MG63 (cell line): ENCODE data around the gene SLC24A3. TPM values are rescaled to one million over a fixed set of nuclear protein-coding genes. Genes with fewer than 3 reads are reported as not detected.

Experiments
- DNase-seq: peaks from one replicate; pipeline ENCODE4 v3.0.0-alpha.2; 2020
- H3K27me3 ChIP-seq: fragments of 250-450 bp; sonication (Bioruptor Pico); 2 replicates; pipeline ENCODE4 v1.5.1; 2020; ENCODE audit warnings: mild to moderate bottlenecking, moderate library complexity
- H3K36me3 ChIP-seq: fragments of 250-450 bp; sonication (Bioruptor Pico); 2 replicates; pipeline ENCODE4 v1.5.1; 2020; ENCODE audit warnings: mild to moderate bottlenecking, moderate library complexity
- H3K4me3 ChIP-seq: fragments of 250-450 bp; sonication (Bioruptor Pico); 2 replicates; pipeline ENCODE4 v1.5.1; 2020; ENCODE audit warnings: mild to moderate bottlenecking, moderate library complexity
- H3K9me3 ChIP-seq: fragments of 250-450 bp; sonication (Bioruptor Pico); 2 replicates; pipeline ENCODE4 v1.5.1; 2020; ENCODE audit warnings: mild to moderate bottlenecking, moderate library complexity
- total RNA-seq: library from RNA; depleted of rRNA; stranded (reverse); fragments of >200 nt; shearing (Covaris generic); gene quantifications from 2 replicates; pipeline ENCODE4 v1.2.3, GENCODE V29; 2014; ENCODE audit warnings: low replicate concordance

The SLC24A3 gene
- total RNA-seq, 1 experiment from 2014 or later: not detected

DNA sequence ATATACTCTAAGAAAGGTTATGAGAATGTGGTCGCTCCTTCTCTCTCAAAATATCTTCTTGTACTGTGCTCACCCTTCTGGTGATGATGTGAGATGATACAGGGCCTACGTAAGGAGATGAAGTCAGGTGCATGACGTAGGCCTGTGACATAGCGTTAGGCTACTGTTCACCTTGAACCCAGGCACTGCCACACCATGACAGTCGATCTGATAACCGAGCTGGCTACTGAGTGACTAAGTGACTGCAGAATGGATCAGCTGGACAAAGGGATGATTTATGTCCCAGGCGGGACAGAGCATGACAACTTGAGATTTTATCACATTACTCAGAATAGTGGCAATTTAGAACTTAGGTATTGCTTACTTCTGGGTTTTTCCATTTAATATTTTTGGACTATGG is 11.2 kb downstream of the SLC24A3 start:
- DNase-seq: no peak
- H3K27me3 ChIP-seq: no peaks in the 10 kb centered on the region
- H3K9me3 ChIP-seq: no peaks in the 10 kb centered on the region
- H3K36me3 ChIP-seq: no peaks in the 10 kb centered on the region
- no peak overlapping the region for H3K4me3 ChIP-seq

DNA sequence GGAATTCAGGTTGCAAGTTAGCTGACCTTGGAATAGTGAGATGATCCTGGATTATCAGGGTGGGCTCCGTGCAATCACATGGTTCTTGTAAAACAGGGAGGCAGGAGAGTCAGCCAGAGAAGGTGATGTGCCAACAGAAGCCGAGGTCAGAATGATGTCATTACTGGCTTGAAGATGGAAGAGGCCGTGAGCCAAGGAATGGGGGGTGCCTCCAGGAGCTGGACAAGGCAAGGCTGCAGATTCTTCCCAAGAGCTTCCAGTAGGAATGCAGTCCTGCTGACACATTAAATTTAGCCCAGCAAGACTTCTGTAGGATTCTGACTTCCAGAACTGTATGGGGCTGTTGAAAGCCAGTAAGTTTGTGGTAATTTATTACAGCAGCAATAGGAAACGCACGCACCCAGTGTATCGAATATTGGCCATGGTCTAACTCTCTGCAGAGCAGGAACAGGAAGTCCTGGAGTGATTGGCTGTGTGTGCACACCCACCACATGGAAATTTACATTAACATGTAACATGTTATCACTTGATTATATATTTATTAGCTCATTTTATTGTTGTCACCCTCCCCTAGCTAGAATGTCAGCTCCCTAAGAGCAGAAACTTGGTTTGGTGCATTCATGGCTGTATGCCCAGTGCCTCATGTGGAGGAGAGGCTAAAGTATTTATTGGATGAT is 19.1 kb downstream of the SLC24A3 start:
- no peak overlapping the region for H3K4me3 ChIP-seq
- H3K36me3 ChIP-seq: no peaks in the 10 kb centered on the region
- no peaks in the 10 kb centered on the region for H3K9me3 ChIP-seq
- no peaks in the 10 kb centered on the region for H3K27me3 ChIP-seq
- no peak for DNase-seq

DNA sequence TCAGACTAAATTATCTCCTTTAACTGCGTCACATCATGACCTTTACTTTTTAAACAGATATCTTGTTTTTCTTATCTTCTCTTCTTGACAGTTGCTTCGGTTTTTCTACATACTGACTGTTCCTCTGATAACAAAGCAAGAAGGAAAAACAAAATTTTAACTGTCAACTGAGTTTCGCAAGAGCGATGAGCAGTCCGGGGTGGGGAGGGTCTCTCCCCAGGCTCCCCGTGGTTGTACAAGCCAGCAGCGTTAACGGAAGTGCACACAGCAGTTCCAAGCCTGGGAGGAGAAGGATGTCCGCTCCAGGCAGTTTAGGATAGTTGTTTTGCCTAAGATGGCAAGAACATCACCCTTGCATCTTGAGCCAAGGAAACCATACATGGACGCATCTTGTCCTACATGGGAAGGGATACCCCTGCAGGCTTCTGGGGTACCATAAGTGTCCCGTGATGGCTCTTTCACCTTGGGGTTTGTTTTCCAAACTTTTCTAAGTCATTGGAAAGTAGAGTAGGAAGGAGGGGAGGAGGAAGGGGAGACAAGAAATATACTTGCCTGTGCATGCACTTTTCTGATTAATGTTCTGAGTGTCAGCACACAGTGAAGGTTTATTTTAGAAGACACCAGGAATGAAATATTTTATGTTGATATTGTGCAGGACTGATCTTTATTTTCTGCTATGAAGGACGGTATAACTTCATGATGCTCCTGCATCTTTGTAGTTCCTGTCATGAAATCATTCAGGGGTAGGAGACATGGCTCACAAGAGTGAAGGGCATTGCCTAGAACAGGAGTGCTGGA is 20.8 kb downstream of the SLC24A3 start:
- Histone ChIP-seq H3K4me3 (no peak overlapping the region), H3K36me3 (no peaks in the 10 kb centered on the region), H3K9me3 (no peaks in the 10 kb centered on the region), H3K27me3 (no peaks in the 10 kb centered on the region)
- DNase-seq: no peak

DNA sequence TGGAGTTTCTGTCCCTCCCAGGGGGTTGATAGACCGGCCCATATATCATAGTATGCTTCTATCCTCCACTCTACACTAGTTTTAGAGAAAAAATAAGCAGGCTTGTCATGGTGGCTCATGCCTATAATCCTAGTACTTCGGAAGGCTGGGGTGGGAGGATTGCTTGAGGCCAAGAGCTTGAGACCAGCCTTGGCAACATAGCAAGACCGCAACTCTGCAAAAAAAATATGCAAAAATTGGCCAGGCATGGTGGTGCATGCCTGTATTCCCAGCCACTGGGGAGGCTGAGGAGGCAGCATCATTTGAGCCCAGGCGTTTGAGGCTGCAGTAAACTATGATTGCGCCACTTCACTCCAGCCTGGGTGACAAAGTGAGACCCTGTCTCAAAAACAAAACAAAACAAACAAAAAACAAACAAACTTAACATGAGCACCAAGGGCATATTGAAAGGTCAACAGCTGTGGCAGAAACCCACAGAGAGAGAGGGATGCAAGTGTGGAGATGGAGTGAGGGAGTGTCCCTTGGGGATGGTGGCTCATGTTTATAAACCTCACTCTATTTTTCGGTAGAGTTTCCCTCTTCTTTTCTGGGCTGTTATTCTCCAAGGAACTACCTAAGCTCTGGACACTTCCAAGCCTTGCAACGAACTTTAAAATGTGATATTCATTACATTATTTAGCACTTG is 24.1 kb downstream of the SLC24A3 start:
- Histone ChIP-seq H3K27me3 (no peaks in the 10 kb centered on the region), H3K9me3 (no peaks in the 10 kb centered on the region), H3K4me3 (no peak overlapping the region), H3K36me3 (no peaks in the 10 kb centered on the region)
- no peak for DNase-seq

DNA sequence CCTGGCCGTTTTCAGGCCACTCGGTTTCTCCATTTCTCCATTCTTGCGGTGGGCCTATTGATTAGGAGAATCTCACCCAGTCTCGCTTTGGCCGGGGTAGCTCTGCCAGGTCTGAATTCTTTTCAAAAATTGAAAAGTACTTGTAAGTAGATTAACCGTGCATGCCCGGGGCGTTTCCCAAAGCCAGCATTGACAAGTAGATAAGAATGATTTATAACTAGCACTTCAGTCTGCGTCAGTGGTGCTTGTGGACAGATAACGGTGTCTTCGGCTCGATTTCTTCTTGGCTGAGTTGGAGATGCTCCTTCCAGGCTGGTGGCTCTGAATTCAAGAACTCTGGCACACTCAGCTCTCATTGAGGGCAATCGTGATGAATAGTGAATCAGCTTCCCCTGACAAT is 29.0 kb downstream of the SLC24A3 start:
- DNase-seq: no peak
- no peaks in the 10 kb centered on the region for H3K36me3 ChIP-seq
- H3K9me3 ChIP-seq: no peaks in the 10 kb centered on the region
- H3K27me3 ChIP-seq: no peaks in the 10 kb centered on the region
- H3K4me3 ChIP-seq: no peak overlapping the region

DNA sequence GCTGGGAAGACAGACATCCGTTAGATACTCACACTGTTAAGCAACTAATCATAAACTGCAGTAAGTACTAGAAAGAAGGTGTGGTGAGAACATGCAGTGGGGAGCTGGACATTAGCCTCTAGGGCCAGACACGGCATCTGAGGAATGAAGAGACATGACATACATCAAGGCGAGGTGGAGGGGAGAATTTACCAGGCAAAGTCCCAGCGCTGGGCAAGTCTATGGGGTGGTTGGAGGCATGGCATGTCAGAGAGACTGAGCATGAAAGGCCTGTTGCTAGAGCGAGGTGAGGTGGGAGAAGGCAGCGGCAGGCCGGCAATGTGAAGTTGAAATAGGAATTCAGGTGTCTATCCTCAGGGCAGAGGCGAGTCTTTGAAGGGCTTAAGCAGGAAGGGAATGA is 31.8 kb downstream of the SLC24A3 start:
- Histone ChIP-seq H3K36me3 (no peaks in the 10 kb centered on the region), H3K9me3 (no peaks in the 10 kb centered on the region), H3K4me3 (no peak overlapping the region), H3K27me3 (no peaks in the 10 kb centered on the region)
- no peak for DNase-seq

DNA sequence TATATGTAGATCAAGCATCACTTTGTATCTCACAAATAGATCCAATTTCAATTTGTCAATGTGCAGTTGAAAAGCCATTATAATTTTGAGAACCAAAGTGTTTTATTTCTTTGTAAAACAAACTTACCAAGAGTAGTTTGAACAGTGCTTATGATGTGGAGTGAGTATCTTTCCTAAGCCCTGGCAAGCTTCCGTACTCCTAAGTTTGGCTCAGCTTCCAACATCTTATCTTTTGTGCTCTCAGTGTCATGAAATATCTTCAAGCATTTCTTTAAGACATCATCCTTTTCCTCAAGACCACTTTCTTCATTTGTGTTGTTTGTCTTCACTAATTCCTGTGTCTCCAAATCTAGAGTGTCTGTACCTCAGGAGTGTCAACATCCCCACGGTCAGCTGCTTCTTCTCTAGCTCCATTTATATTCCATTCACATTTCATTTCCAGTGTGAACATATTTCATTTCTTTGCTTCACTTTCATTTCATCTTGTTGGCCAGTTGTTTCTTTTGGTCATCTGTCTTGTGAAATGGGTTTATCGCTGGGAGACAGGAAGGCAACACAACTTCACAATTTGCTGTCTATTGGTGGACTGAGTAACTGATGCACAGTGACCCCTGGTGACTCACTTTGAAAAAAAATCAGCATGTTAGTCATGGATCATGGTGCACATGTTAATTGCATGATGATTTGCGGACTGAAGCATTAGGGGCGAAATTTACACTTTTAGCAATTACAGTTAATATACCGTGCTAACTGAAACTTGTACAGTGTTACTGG is 36.9 kb downstream of the SLC24A3 start:
- Histone ChIP-seq H3K9me3 (no peaks in the 10 kb centered on the region), H3K27me3 (no peaks in the 10 kb centered on the region), H3K36me3 (no peaks in the 10 kb centered on the region), H3K4me3 (no peak overlapping the region)
- DNase-seq: no peak

DNA sequence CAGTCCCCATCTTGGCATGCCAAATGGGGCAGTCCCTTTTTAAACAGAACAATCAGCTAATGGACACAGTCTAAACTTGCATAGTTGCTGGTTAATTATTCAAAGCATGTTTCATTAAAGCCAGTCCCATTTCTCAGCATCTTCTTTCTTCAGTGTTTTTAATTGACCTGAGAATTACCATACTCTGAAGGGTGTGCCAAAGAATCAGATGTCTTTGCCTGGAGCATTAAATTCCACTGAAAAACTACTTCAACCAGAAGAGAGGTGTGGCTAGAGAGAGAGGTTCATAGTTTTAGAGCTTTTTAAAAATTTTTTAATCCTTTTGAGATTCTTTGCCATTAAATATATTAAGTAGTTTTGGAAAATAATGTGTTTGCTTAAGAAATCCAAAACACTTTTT is 37.9 kb downstream of the SLC24A3 start:
- no peak for DNase-seq
- H3K4me3 ChIP-seq: no peak overlapping the region
- H3K9me3 ChIP-seq: no peaks in the 10 kb centered on the region
- H3K36me3 ChIP-seq: no peaks in the 10 kb centered on the region
- H3K27me3 ChIP-seq: no peaks in the 10 kb centered on the region

DNA sequence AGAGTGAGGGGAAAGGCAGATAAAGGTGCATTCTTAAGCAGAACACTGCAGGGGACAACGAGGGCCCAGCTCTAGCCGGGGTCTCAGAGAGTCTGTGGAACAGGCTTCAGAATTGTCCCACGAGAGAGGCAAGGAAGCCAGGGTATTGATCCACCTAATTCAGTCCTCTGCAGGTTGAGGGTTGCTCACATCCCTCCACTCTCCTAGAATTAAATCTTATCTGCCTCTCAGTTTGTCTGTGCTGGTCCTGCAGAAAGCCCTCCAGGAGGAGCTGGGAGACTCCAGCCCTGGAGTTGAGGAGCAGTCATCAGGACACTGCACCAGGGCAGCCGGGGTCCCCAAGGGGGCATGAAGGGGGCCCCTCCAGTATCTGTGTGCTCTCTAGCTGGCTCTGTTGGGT is 39.1 kb downstream of the SLC24A3 start:
- Histone ChIP-seq H3K9me3 (no peaks in the 10 kb centered on the region), H3K27me3 (no peaks in the 10 kb centered on the region), H3K4me3 (no peak overlapping the region), H3K36me3 (no peaks in the 10 kb centered on the region)
- DNase-seq: no peak

DNA sequence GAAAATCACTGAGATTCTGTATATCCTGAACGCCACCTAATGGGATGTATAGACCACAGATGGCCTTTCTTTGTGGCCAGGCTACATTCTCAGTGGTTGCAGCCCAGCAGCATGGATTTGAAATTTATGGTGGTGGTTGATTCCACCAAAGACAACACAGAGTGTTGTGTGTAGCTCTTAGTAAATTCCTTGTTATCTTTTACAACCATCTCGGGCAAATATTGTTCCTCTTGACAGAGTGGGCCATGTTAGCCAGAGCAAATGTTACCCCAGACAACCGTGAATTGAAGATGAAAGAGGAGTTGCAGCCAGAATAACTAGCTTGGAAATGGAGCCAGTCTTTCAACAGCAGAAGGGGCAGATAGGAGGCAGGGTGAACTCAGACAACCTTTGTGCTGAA is 39.5 kb downstream of the SLC24A3 start:
- Histone ChIP-seq H3K9me3 (no peaks in the 10 kb centered on the region), H3K27me3 (no peaks in the 10 kb centered on the region), H3K4me3 (no peak overlapping the region), H3K36me3 (no peaks in the 10 kb centered on the region)
- no peak for DNase-seq

DNA sequence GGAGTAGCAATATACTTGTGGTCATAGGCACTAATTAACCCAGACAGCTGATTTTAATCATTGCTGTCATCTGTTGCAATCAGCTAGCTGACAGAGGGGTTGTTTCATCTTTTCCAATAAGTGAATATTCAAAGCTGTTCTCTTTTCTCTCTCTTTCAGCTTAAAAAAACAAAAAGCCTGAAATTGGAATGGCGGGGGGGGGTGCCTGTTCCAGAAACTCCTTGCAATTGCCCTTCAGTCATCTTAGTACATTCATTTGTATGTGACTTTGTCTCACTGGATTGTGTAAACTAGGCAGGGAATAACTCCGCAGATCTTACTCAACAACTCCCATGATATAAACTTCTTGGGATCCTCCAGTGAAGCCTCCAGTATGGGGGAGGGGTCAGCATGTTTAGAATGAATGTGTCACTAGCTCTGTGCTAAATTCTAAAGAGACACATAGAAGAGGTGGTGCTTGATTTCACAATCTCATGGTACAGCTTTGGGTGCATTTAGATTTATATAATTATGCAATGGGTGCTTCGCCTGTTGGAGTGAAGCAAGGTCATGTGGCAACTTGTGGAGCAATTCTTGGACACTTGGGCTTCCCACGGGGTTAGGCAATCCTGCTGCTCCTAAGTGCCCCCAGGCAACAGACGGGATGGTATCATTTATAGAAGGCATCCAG is 40.1 kb downstream of the SLC24A3 start:
- H3K4me3 ChIP-seq: no peak overlapping the region
- H3K9me3 ChIP-seq: no peaks in the 10 kb centered on the region
- no peak for DNase-seq
- no peaks in the 10 kb centered on the region for H3K36me3 ChIP-seq
- H3K27me3 ChIP-seq: no peaks in the 10 kb centered on the region

DNA sequence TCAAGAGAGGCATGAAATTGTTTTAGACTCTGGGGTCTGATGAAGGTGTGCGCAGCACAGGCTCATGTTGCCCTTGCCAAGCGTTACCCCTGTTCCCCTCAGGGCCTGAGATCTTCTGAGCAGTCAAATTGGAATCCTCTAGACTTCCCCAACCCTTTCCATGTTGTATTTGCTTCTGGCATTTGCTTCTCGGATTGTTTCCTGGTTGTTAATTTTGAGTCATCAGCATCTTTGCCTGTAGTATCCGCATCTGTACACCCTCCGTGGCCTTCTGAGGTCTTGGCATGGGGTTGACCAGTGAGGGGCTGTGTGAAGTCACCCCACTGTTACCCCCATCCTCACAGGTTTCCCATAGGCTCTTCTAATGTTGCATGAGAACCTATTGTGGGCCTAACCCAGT is 40.9 kb downstream of the SLC24A3 start:
- H3K27me3 ChIP-seq: no peaks in the 10 kb centered on the region
- H3K4me3 ChIP-seq: no peak overlapping the region
- no peaks in the 10 kb centered on the region for H3K9me3 ChIP-seq
- H3K36me3 ChIP-seq: no peaks in the 10 kb centered on the region
- DNase-seq: no peak

DNA sequence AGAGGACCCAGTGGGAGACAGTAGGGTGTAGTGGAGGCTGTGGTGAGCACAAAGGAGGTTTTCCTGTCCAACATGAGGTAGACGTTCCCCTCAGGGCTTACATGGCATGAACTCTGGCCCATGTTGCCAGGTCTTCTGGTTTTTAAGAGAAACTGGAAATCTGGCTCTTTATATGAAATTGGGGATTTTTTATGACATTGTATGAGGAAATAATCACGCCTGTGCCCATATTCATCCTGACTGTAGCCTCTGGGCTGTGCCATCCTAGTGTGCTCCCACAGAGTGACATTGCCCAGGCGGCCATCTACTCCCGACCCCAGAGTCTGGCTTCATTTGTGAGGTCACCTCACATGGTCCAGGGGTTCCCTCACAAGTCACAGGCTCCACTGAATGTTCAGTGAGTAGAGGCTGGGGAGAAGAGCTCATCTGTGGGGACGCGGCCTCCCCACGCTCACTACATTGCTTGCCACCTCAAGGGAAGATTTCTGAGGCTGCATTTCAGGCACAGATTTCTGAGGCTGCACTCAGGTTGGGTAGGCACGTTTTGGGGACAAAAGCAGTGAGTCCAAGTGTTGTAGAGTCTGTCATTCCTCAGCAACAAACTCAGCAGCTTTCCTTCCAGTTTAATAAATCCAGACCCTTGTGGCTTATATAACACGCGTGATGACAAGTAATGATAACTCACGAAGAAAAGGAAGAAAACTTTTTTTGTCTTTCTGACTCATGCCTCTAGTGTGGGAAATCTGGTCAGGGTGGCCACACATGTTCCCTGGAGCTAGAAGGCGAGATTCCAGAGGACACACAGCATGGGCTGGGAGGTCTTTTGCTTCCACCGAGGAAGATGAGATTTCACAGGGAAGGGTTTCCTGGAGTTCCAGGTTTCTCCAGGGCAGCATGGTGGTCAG is 41.7 kb downstream of the SLC24A3 start:
- Histone ChIP-seq H3K9me3 (no peaks in the 10 kb centered on the region), H3K4me3 (no peak overlapping the region), H3K27me3 (no peaks in the 10 kb centered on the region), H3K36me3 (no peaks in the 10 kb centered on the region)
- DNase-seq: no peak

DNA sequence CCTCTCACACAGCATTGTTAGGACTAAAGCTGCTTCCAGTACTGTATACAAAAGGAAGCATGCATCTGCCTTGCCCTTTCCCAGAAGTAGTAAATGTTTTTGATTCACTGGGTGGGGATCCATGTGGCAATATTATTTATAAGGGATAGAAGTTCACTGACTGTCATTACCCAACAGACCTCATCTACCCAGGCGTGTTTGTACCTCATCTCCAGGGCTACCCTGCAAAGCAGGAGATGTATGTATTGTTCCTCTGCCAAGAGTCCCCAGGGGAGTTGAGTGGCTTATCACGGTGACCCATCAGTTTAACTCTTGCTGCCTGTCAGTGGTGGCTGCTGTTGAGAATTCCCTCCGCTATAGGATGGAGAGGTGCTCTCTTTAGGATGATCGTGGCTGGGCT is 42.5 kb downstream of the SLC24A3 start:
- Histone ChIP-seq H3K27me3 (no peaks in the 10 kb centered on the region), H3K4me3 (no peak overlapping the region), H3K9me3 (no peaks in the 10 kb centered on the region), H3K36me3 (no peaks in the 10 kb centered on the region)
- DNase-seq: no peak

DNA sequence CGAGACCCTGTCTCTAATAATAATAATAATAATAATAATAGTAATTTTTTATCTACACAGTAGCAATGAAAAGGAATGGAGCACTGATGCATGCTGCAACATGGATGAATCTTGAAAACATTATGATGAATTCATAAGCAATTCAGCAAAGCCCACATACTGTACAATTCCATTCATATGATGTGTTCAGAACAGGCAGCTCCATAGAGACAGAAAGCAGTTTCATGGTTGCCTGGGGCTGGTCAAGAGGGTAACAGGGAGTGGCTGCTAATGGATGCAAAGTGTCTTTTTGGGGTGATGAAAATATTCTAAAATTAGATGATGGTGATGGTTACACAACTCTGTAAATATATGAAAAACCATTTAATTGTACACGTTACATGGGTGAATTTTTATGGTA is 43.6 kb downstream of the SLC24A3 start:
- DNase-seq: no peak
- H3K36me3 ChIP-seq: no peaks in the 10 kb centered on the region
- H3K4me3 ChIP-seq: no peak overlapping the region
- no peaks in the 10 kb centered on the region for H3K27me3 ChIP-seq
- no peaks in the 10 kb centered on the region for H3K9me3 ChIP-seq
